GM19455 (cell line): ENCODE measurements around the gene CALR3.

Source experiments
- ATAC-seq: cut with Tn5 transposase; IDR thresholded peaks from one replicate; pipeline ENCODE4 v1.9.1; 2021; ENCODE audit not compliant: unreplicated experiment

CALR3 gene

GRCh38 chr19:16435238-16435917 is 60.6 kb downstream of the CALR3 start:
- no peak for ATAC-seq

- no peak for ATAC-seq
Observed at GRCh38 chr19:16433986-16434385, 62.0 kb downstream of the CALR3 start.

GRCh38 chr19:16429759-16430091 is 66.2 kb downstream of the CALR3 start:
- ATAC-seq = no peak

GRCh38 chr19:16429066-16429758 is 66.8 kb downstream of the CALR3 start:
- no peak for ATAC-seq
